ENCODE data around the gene SPON2. TPM values are rescaled to one million over a fixed set of nuclear protein-coding genes. Genes with fewer than 3 reads are reported as not detected.

The SPON2 gene
- total RNA-seq, 1 experiment from 2014 or later, result 2.3 TPM

- no peaks in the 10 kb centered on the region for H3K79me2 ChIP-seq (ENCODE audit: insufficient read depth, low read length)
- H2BK15ac ChIP-seq (ENCODE audit: low read depth, low read length), result no peak overlapping the region
- H3K4me2 ChIP-seq (ENCODE audit: insufficient read depth, insufficient read length, low read length), result no peak overlapping the region
- peaks cover 3% of the 10 kb centered on the region for H3K23me2 ChIP-seq (ENCODE audit: insufficient read length, low read depth, low read length, poor library complexity, severe bottlenecking)
- H2AK5ac ChIP-seq (ENCODE audit: insufficient read length, low read length), result no peak overlapping the region
- no peak overlapping the region for H3K4ac ChIP-seq (ENCODE audit: low read depth, low read length)
- peaks cover 4 to 36% (median 29%) of the 10 kb centered on the region in 3 experiments; a peak in 6 of 7 replicates for H3K36me3 Mint-ChIP-seq (ENCODE audit: insufficient read depth in 1 of 3, low read depth in 3 of 3)
- H2BK120ac ChIP-seq (ENCODE audit: low read depth, low read length, poor library complexity, severe bottlenecking), result no peak overlapping the region
- DNase-seq, result no peak
- H3K56ac ChIP-seq (ENCODE audit: insufficient read length, low read depth, low read length), result no peak overlapping the region
- no peaks in the 10 kb centered on the region for H3K4me1 ChIP-seq (ENCODE audit: insufficient read depth, low read length)
- no peaks in the 10 kb centered on the region for H3K79me1 ChIP-seq (ENCODE audit: insufficient read depth, low read depth, low read length, poor library complexity, severe bottlenecking)
- no peaks in the 10 kb centered on the region for H3K9me3 Mint-ChIP-seq
- no peak overlapping the region for H3K18ac ChIP-seq (ENCODE audit: insufficient read length, low read depth, low read length)
- H3T11ph ChIP-seq (ENCODE audit: low read length), result no peak overlapping the region
- no peaks in the 10 kb centered on the region for H3K4me1 Mint-ChIP-seq
- no peak overlapping the region for H3K4me3 Mint-ChIP-seq
- no peak overlapping the region for H2BK12ac ChIP-seq (ENCODE audit: insufficient read length, low read depth, low read length)
- H2AFZ ChIP-seq (ENCODE audit: low read length), result no peak overlapping the region
- no peaks in the 10 kb centered on the region for H3K9me3 ChIP-seq (ENCODE audit: control insufficient read depth, low read depth, low read length)
- H3K14ac ChIP-seq (ENCODE audit: insufficient read depth, low read length), result no peak overlapping the region
- H4K5ac ChIP-seq (ENCODE audit: insufficient read length, low read depth, low read length), result no peak overlapping the region
- no peak overlapping the region for H4K91ac ChIP-seq (ENCODE audit: insufficient read length, low read depth, low read length)
- TF ChIP-seq CTCF (conservative IDR thresholded peaks at IDR 0.05), result no peak
- no peaks in the 10 kb centered on the region for H4K20me1 ChIP-seq (ENCODE audit: control insufficient read depth, insufficient read depth, insufficient read length)
- no peak overlapping the region for H3K9ac ChIP-seq (ENCODE audit: extremely low read depth, insufficient read length, low read length)
- H4K8ac ChIP-seq (replicated peaks; ENCODE audit: insufficient read length, low read depth, low read length), result no peak overlapping the region
- H3K23ac ChIP-seq (ENCODE audit: insufficient read length, low read depth, low read length), result no peak overlapping the region
- H3K27me3 Mint-ChIP-seq (ENCODE audit: low read depth), result no peaks in the 10 kb centered on the region
- no peak overlapping the region for H2BK5ac ChIP-seq (ENCODE audit: insufficient read length, low read length)
- no peak overlapping the region for H2BK20ac ChIP-seq (ENCODE audit: low read depth, low read length, poor library complexity, severe bottlenecking)
- WGBS (ENCODE audit: extremely low coverage, insufficient read length, low lambda C conversion rate), result no CpG with 5 or more reads among the region's 20 CpGs
- H3K27me3 ChIP-seq (ENCODE audit: insufficient read depth, low read length), result no peaks in the 10 kb centered on the region
- H3K27ac Mint-ChIP-seq, result no peak overlapping the region
- no peak overlapping the region for H3K27ac ChIP-seq (ENCODE audit: insufficient read length, low read depth, low read length)
These were observed 40.4 kb upstream of the SPON2 start for GRCh38 chr4:1212546-1213335.

All from H9 (cell line).